Common myeloid progenitor, CD34-positive (primary cell): ENCODE results near the gene AKAP1. TPM values are rescaled to one million over a fixed set of nuclear protein-coding genes. Genes with fewer than 3 reads are reported as not detected.

Source experiments
- CTCF ChIA-PET: fragments of 350-600 bp; sonication (Branson Sonifier 250); formaldehyde crosslinking; loops from one replicate; lab custom pipeline; 2021; ENCODE audit warnings: antibody characterized with exemption; lab: Charles Lee
- POLR2A ChIA-PET: fragments of 350-600 bp; sonication (Branson Sonifier 250); formaldehyde crosslinking; loops from one replicate; lab custom pipeline; 2021; ENCODE audit warnings: antibody characterized with exemption; lab: Charles Lee
- DNase-seq, 3 donors: peaks; one replicate each; pipeline versions ENCODE4 v3.0.0 to v3.0.0-alpha.2; 2013
- H3K27ac ChIP-seq, 2 experiments: 1 replicate in 1 of 2; 2 replicates in 1 of 2; pipeline ENCODE4 v1.7.0; 2013; ENCODE audit warnings: inconsistent platforms in 2 of 2, low read length in 2 of 2, mild to moderate bottlenecking in 2 of 2, low read depth in 1 of 2, moderate library complexity in 1 of 2; ENCODE audit not compliant: severe bottlenecking in 2 of 2, insufficient read depth in 1 of 2, poor library complexity in 1 of 2
- H3K27me3 ChIP-seq, 5 experiments: replicated peaks in 2 of 5; 1 replicate in 3 of 5; 2 replicates in 2 of 5; pipeline versions ENCODE4 v1.6.1 to v1.7.0; 2013; ENCODE audit warnings: low read length in 4 of 5, mild to moderate bottlenecking in 2 of 5, moderate library complexity in 2 of 5, inconsistent platforms in 1 of 5; ENCODE audit not compliant: insufficient read depth in 5 of 5, control insufficient read depth in 4 of 5
- H3K36me3 ChIP-seq, 4 experiments: 1 replicate in 2 of 4; 2 replicates in 2 of 4; pipeline versions ENCODE4 v1.6.1 to v1.7.0; 2013; ENCODE audit warnings: low read length in 3 of 4, control low read depth in 1 of 4, mild to moderate bottlenecking in 1 of 4; ENCODE audit not compliant: control insufficient read depth in 4 of 4, insufficient read depth in 4 of 4
- H3K4me1 ChIP-seq, 4 experiments: 1 replicate in 3 of 4; 2 replicates in 1 of 4; pipeline versions ENCODE4 v1.6.1 to v1.7.1; 2013; ENCODE audit warnings: low read length in 3 of 4, mild to moderate bottlenecking in 3 of 4, control low read depth in 1 of 4, inconsistent platforms in 1 of 4, moderate library complexity in 1 of 4; ENCODE audit not compliant: control insufficient read depth in 4 of 4, insufficient read depth in 4 of 4; ENCODE audit errors: control extremely low read depth in 1 of 4
- H3K4me3 ChIP-seq, 7 experiments: 1 replicate in 4 of 7; 2 replicates in 3 of 7; pipeline versions ENCODE4 v1.5.1 to v1.7.0; 2013; ENCODE audit warnings: mild to moderate bottlenecking in 7 of 7, low read length in 6 of 7, moderate library complexity in 6 of 7, inconsistent platforms in 2 of 7, low read depth in 2 of 7, control low read depth in 1 of 7; ENCODE audit not compliant: insufficient read depth in 4 of 7, control insufficient read depth in 1 of 7; ENCODE audit errors: extremely low read depth in 1 of 7
- H3K9me3 ChIP-seq, 5 experiments: 1 replicate in 4 of 5; 2 replicates in 1 of 5; pipeline versions ENCODE4 v1.6.1 to v1.7.1; 2013; ENCODE audit warnings: low read length in 4 of 5, mild to moderate bottlenecking in 2 of 5, inconsistent platforms in 1 of 5, low read depth in 1 of 5, moderate library complexity in 1 of 5; ENCODE audit not compliant: control insufficient read depth in 4 of 5, insufficient read depth in 2 of 5; ENCODE audit errors: control extremely low read depth in 1 of 5
- WGBS: methylation state at CpG from one replicate; pipeline ENCODE4 v1.1.5; 2013; ENCODE audit not compliant: insufficient coverage; 5-methylcytosine and 5-hydroxymethylcytosine counted together
- polyA plus RNA-seq: library from polyadenylated mRNA; unstranded; fragments of 120-200 nt; gene quantifications from one replicate; pipeline ENCODE4 v1.2.1, GENCODE V29; 2013

The AKAP1 gene
- 10.9 TPM for polyA plus RNA-seq

GRCh38 chr17:57084802-57085447, at the start of gene AKAP1:
Gene AKAP1 (plus strand): TSS chr17:57085246. CDS start chr17:57105465, 20,219 bp downstream.
- Histone ChIP-seq H3K4me1 (peaks cover 6 to 31% (median 22%) of the 10 kb centered on the region in 4 experiments), H3K27ac (peak within 1 kb of the TSS; percentile 95 to 96), H3K27me3 (no peaks in the 10 kb centered on the region), H3K9me3 (no peaks in the 10 kb centered on the region), H3K4me3 (peak within 1 kb of the TSS; percentile 78 to 97 (median 89)), H3K36me3 (peaks cover 0 to 2% (median 0%) of the 10 kb centered on the region in 4 experiments)
- POLR2A ChIA-PET: interaction anchor here (0.6 to 1.1 kb wide), 3 partner anchors 26 to 499 kb away, joined by 3 to 5 read pairs (median 4); partner anchors contain the start of gene SCPEP1
- WGBS: 0% methylated on average over 81 of the region's 85 CpGs
- CTCF ChIA-PET: interaction anchor here (0.7 kb wide), 1 partner anchor 19 kb away, joined by 3 read pairs; no protein-coding TSS in a partner anchor
- peak; percentile 94 to 97 (median 96) for DNase-seq

GRCh38 chr17:57035971-57036481, 49.0 kb upstream of the AKAP1 start:
- 94% methylated on average over 4 of the region's 4 CpGs for WGBS
- no peaks in the 10 kb centered on the region for H3K9me3 ChIP-seq
- POLR2A ChIA-PET: no interaction called here

GRCh38 chr17:57037411-57037810, 47.6 kb upstream of the AKAP1 start:
- Histone ChIP-seq H3K4me1 (peaks cover 0 to 2% (median 0%) of the 10 kb centered on the region in 4 experiments), H3K4me3 (no peak overlapping the region), H3K27ac (no peak overlapping the region), H3K36me3 (no peaks in the 10 kb centered on the region), H3K27me3 (peaks cover 2 to 46% (median 21%) of the 10 kb centered on the region in 5 experiments), H3K9me3 (no peaks in the 10 kb centered on the region)
- POLR2A ChIA-PET: no interaction called here
- DNase-seq: no peak
- CTCF ChIA-PET: interaction anchor here (1.6 to 2.0 kb wide), 2 partner anchors 11 to 27 kb away, joined by 3 to 5 read pairs; no protein-coding TSS in a partner anchor
- no CpG with 5 or more reads among the region's 1 CpG for WGBS

More at GRCh38 chr17:57035971-57036481, 49.0 kb upstream of the AKAP1 start:
- H3K4me3 ChIP-seq: no peak overlapping the region
- CTCF ChIA-PET: interaction anchor here (0.6 to 2.0 kb wide), 4 partner anchors 12 to 539 kb away, joined by 3 to 7 read pairs (median 4); no protein-coding TSS in a partner anchor
- no peak for DNase-seq
- H3K36me3 ChIP-seq: no peaks in the 10 kb centered on the region
- peaks cover 2 to 37% (median 16%) of the 10 kb centered on the region in 5 experiments for H3K27me3 ChIP-seq
- peaks cover 0 to 2% (median 0%) of the 10 kb centered on the region in 4 experiments for H3K4me1 ChIP-seq
- H3K27ac ChIP-seq: no peak overlapping the region

GRCh38 chr17:57038486-57038885, 46.6 kb upstream of the AKAP1 start:
- ChIA-PET CTCF (interaction anchor here (1.1 kb wide), 1 partner anchor 9 kb away, joined by 4 read pairs; no protein-coding TSS in a partner anchor), POLR2A (no interaction called here)
- H3K4me3 ChIP-seq: no peak overlapping the region
- WGBS: no CpG with 5 or more reads among the region's 3 CpGs
- H3K36me3 ChIP-seq: no peaks in the 10 kb centered on the region
- H3K4me1 ChIP-seq: peaks cover 0 to 2% (median 0%) of the 10 kb centered on the region in 4 experiments
- H3K27ac ChIP-seq: no peak overlapping the region
- no peak for DNase-seq
- peaks cover 2 to 51% (median 21%) of the 10 kb centered on the region in 5 experiments for H3K27me3 ChIP-seq
- peaks cover 0 to 3% (median 0%) of the 10 kb centered on the region in 5 experiments for H3K9me3 ChIP-seq

GRCh38 chr17:57040571-57040970, 44.5 kb upstream of the AKAP1 start:
- WGBS: no CpG with 5 or more reads among the region's 2 CpGs
- ChIA-PET POLR2A (no interaction called here), CTCF (no interaction called here)
- Histone ChIP-seq H3K27me3 (peaks cover 7 to 70% (median 27%) of the 10 kb centered on the region in 5 experiments), H3K36me3 (no peaks in the 10 kb centered on the region), H3K4me3 (no peak overlapping the region), H3K4me1 (peaks cover 0 to 5% (median 4%) of the 10 kb centered on the region in 4 experiments), H3K27ac (no peak overlapping the region), H3K9me3 (peaks cover 0 to 3% (median 0%) of the 10 kb centered on the region in 5 experiments)
- DNase-seq: no peak

- 87% methylated on average over 3 of the region's 4 CpGs for WGBS
These were observed 41.8 kb upstream of the AKAP1 start for GRCh38 chr17:57043276-57043675.

More at GRCh38 chr17:57043276-57043675, 41.8 kb upstream of the AKAP1 start:
- DNase-seq: no peak
- ChIA-PET POLR2A (no interaction called here), CTCF (no interaction called here)
- Histone ChIP-seq H3K36me3 (no peaks in the 10 kb centered on the region), H3K27me3 (peaks cover 5 to 75% (median 26%) of the 10 kb centered on the region in 5 experiments), H3K4me3 (no peak overlapping the region), H3K27ac (no peak overlapping the region), H3K4me1 (peaks cover 0 to 17% (median 16%) of the 10 kb centered on the region in 4 experiments), H3K9me3 (peaks cover 0 to 3% (median 0%) of the 10 kb centered on the region in 5 experiments)
